Measurements from ENCODE around the gene BABAM2. TPM values are rescaled to one million over a fixed set of nuclear protein-coding genes. Genes with fewer than 3 reads are reported as not detected.

BABAM2 gene
- total RNA-seq, 4 donors from 2014 or later = 23.7 to 41.1 (median 27.9) TPM

DNA sequence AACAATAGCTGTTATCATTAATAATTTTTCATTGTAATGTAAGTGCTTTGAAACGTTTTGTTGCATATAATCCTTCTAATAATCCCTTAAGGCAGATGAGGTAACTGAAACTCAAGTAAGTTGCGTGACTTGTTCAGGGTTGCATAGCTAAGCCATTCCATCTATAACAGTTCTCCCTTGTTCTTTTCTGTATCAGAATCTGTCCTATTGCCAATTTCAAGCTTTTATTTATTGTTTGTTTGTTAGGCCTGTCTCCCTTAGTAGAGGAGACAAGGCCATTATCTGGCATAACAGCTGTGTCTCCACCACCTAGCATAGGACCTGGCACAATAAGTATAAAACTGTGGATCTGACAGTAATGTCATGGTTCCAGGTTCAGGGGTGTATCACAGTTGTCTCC is 19.4 kb downstream of the BABAM2 start:
- WGBS = 46% methylated on average over 2 of the region's 2 CpGs
- Histone ChIP-seq H3K9me3 (no peaks in the 10 kb centered on the region), H3K36me3 (no peaks in the 10 kb centered on the region), H3K27ac (no peak overlapping the region), H3K4me3 (no peak overlapping the region), H3K4me1 (peaks cover 13% of the 10 kb centered on the region), H3K27me3 (no peaks in the 10 kb centered on the region)
- DNase-seq (ENCODE audit: low spot score in 2 of 2) = no peak
- no peak for TF ChIP-seq POLR2AphosphoS5 (IDR thresholded peaks at IDR 0.05)
- TF ChIP-seq, protein P1, sequence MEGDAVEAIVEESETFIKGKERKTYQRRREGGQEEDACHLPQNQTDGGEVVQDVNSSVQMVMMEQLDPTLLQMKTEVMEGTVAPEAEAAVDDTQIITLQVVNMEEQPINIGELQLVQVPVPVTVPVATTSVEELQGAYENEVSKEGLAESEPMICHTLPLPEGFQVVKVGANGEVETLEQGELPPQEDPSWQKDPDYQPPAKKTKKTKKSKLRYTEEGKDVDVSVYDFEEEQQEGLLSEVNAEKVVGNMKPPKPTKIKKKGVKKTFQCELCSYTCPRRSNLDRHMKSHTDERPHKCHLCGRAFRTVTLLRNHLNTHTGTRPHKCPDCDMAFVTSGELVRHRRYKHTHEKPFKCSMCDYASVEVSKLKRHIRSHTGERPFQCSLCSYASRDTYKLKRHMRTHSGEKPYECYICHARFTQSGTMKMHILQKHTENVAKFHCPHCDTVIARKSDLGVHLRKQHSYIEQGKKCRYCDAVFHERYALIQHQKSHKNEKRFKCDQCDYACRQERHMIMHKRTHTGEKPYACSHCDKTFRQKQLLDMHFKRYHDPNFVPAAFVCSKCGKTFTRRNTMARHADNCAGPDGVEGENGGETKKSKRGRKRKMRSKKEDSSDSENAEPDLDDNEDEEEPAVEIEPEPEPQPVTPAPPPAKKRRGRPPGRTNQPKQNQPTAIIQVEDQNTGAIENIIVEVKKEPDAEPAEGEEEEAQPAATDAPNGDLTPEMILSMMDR (IDR thresholded peaks at IDR 0.05) = no peak

DNA sequence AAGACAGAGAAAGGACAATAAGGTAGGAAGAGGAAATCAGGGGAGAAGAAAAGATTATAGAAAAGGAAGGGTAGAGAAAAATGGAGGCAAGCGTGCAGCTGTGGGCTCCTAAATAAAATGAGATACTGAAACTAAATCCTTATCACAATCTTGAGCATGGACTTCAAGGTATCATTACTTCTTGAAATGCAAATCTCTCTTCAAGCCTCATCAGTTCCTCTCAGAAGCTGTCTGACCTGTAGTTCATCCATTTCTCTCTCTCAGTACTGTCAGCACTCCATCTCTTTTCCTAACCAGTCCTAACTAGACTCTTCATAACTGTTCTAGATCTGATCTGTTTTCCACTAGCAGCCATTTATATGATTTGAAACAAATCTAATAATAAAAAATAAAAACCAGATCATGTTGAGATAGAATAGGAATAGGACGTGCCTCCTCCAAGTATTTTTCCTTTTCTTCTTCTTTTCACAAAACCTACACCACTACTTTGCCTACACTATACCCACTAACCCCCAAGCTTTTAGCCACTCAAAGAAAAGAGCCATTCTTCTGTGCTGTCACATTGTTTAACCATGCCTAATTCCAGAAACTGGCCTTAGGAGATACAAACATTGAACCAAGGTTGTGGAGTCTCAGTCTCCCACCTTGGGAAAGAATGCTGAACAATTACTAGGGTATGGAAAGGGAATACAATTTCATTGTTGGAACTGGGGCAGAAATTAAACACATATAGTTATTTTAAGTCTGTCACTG is 21.1 kb downstream of the BABAM2 start:
- Histone ChIP-seq H3K4me3 (no peak overlapping the region), H3K4me1 (peaks cover 28% of the 10 kb centered on the region), H3K36me3 (no peaks in the 10 kb centered on the region), H3K27me3 (no peaks in the 10 kb centered on the region), H3K27ac (no peak overlapping the region), H3K9me3 (no peaks in the 10 kb centered on the region)
- no peak for DNase-seq (ENCODE audit: low spot score in 2 of 2)
- WGBS = 87% methylated on average over 2 of the region's 2 CpGs
- no peak for TF ChIP-seq POLR2AphosphoS5 (IDR thresholded peaks at IDR 0.05)
- TF ChIP-seq, protein P1 (IDR thresholded peaks at IDR 0.05) = no peak
- no peak for TF ChIP-seq EP300 (IDR thresholded peaks at IDR 0.05)
- no peak for TF ChIP-seq POLR2A (IDR thresholded peaks at IDR 0.05)

DNA sequence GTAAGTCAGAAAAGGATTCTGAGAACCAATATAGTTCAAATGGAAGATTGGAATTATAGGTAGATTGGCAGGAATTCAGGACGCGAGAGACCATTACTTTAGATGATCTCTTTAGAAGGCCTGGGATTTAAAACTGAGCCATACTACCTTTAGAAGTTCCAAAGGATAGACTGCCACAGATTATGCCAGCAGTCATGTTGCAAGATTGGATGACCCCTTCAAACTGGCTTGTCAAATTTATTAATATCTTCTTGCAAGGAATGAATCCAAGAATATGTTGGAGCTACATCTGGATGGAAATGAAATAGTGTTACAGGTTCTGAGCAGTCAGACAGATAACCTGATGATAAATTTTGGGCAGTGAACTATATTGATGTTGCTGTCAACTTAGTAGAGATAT is 22.0 kb downstream of the BABAM2 start:
- 96% methylated on average over 2 of the region's 2 CpGs for WGBS
- Histone ChIP-seq H3K9me3 (no peaks in the 10 kb centered on the region), H3K4me1 (peaks cover 29% of the 10 kb centered on the region), H3K4me3 (no peak overlapping the region), H3K27me3 (no peaks in the 10 kb centered on the region), H3K27ac (no peak overlapping the region), H3K36me3 (no peaks in the 10 kb centered on the region)
- no peak for DNase-seq (ENCODE audit: low spot score in 2 of 2)
- TF ChIP-seq EP300 (IDR thresholded peaks at IDR 0.05) (no peak), POLR2A (IDR thresholded peaks at IDR 0.05) (no peak), POLR2AphosphoS5 (IDR thresholded peaks at IDR 0.05) (no peak)
- TF ChIP-seq, protein P1 (IDR thresholded peaks at IDR 0.05) = no peak

DNA sequence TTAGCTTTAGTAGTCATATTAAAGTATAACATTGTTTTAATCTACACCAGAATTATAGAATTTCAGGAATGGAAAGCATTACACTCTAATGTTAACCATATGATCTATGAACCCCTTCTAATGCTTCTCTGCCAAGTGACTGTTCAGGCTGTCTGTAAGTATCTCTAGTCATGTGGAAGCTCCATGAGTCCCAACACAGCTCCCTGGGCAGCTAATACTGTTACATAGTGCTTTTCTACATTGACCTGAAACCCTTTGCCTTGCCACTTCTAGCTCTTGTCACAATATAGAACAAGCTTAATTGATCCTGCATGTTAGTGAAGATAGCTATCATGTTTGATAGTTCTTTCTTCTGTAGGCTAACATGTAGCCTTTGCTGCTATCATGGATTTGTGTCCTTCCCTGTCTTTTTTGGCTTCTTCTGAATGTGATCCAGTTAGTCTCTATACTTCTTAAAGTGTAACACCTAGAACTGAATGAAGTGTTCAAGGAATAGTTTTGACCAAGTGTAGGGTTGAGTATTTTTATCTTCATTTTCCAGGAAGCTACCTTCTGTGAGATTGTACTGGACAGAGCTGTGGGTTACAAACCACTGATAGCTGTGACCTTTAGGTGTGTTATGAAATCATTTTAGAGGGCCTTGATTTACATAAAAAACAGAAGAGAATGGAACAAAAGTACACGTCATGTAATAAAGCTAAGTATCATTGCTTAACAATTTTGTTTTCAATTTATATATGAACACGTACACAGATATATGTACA is 23.7 kb downstream of the BABAM2 start:
- no peak for DNase-seq (ENCODE audit: low spot score in 2 of 2)
- no peaks in the 10 kb centered on the region for H3K9me3 ChIP-seq
- WGBS = 89% methylated on average over 2 of the region's 2 CpGs
- peak overlapping the region; percentile 59 for H3K27ac ChIP-seq
- TF ChIP-seq EP300 (IDR thresholded peaks at IDR 0.05) (no peak), POLR2AphosphoS5 (IDR thresholded peaks at IDR 0.05) (no peak), POLR2A (IDR thresholded peaks at IDR 0.05) (no peak)
- TF ChIP-seq, protein P1 (IDR thresholded peaks at IDR 0.05) = no peak
- peaks cover 29% of the 10 kb centered on the region for H3K4me1 ChIP-seq
- H3K27me3 ChIP-seq = no peaks in the 10 kb centered on the region
- no peaks in the 10 kb centered on the region for H3K36me3 ChIP-seq
- no peak overlapping the region for H3K4me3 ChIP-seq

DNA sequence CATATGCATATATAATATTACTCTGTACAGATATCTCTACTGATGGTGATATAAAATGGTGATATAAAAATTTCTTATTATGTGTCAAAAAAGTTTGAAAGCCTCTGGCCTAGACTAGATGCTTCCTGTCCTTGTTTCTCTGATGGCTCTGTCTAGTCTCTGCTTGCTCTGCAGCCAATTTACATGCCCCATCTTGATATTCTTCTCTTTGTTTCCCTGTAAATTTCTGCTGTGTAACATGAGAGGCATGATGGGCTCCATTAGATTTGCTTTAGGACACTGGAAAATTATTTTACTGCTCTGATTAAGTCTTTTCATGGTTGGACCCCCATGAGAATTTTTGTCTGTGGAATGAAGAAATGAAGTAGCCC is 24.3 kb downstream of the BABAM2 start:
- Histone ChIP-seq H3K27me3 (no peaks in the 10 kb centered on the region), H3K9me3 (no peaks in the 10 kb centered on the region), H3K4me3 (no peak overlapping the region), H3K27ac (peak overlapping the region; percentile 59), H3K4me1 (peaks cover 30% of the 10 kb centered on the region), H3K36me3 (no peaks in the 10 kb centered on the region)
- DNase-seq (ENCODE audit: low spot score in 2 of 2) = no peak
- TF ChIP-seq POLR2A (IDR thresholded peaks at IDR 0.05) (no peak), POLR2AphosphoS5 (IDR thresholded peaks at IDR 0.05) (no peak), EP300 (IDR thresholded peaks at IDR 0.05) (no peak)
- TF ChIP-seq, protein P1 (IDR thresholded peaks at IDR 0.05) = no peak
